Thoracic aorta (tissue), 2 donors: ENCODE data around the gene SYTL5. TPM values are rescaled to one million over a fixed set of nuclear protein-coding genes. Genes with fewer than 3 reads are reported as not detected.

Experiments used
- ATAC-seq: fragments of 150-250 bp; one replicate; pipeline ENCODE4 v1.8.0; 2017; ENCODE audit warnings: low read depth; ENCODE audit not compliant: insufficient number of reproducible peaks, low FRiP score
- DNase-seq: peaks from one replicate; pipeline ENCODE4 v3.0.0-alpha.2; 2020; ENCODE audit warnings: low spot score
- H3K27ac ChIP-seq, 2 donors: fragments of 200-600 bp; sonication (generic); 1 replicate in 1 of 2; 2 replicates in 1 of 2; pipeline ENCODE4 v1.5.1; 2016; ENCODE audit warnings: mild to moderate bottlenecking in 2 of 2, moderate library complexity in 2 of 2
- H3K27me3 ChIP-seq: fragments of 200-600 bp; sonication (generic); replicated peaks from 2 replicates; pipeline ENCODE4 v1.6.0; 2016; ENCODE audit warnings: mild to moderate bottlenecking; ENCODE audit not compliant: insufficient read depth
- H3K36me3 ChIP-seq: fragments of 200-600 bp; sonication (generic); one replicate; pipeline ENCODE4 v1.5.1; 2016
- H3K4me1 ChIP-seq, 2 donors: fragments of 200-600 bp; sonication (generic); 1 replicate in 1 of 2; 2 replicates in 1 of 2; pipeline versions ENCODE4 v1.5.1 to v1.6.0; 2016; ENCODE audit warnings: low read depth in 2 of 2, mild to moderate bottlenecking in 1 of 2; ENCODE audit not compliant: control insufficient read depth in 1 of 2
- H3K4me3 ChIP-seq: fragments of 200-600 bp; sonication (generic); 2 replicates; pipeline ENCODE4 v1.5.1; 2016; ENCODE audit warnings: mild to moderate bottlenecking
- H3K9me3 ChIP-seq: fragments of 200-600 bp; sonication (generic); 2 replicates; pipeline ENCODE4 v1.5.1; 2016
- total RNA-seq, 2 donors: library from RNA; depleted of rRNA; stranded (reverse); fragments of >200 nt; gene quantifications; one replicate each; pipeline versions ENCODE4 v1.1.0 to v1.2.3, GENCODE V29; 2016
- TF ChIP-seq, protein P1 (sequence below): fragments of 200-600 bp; sonication (generic); IDR thresholded peaks from one replicate; pipeline ENCODE4 v1.5.1; 2019; ENCODE audit warnings: antibody characterized with exemption

The SYTL5 gene
- total RNA-seq, 2 donors from 2014 or later: not detected

DNA sequence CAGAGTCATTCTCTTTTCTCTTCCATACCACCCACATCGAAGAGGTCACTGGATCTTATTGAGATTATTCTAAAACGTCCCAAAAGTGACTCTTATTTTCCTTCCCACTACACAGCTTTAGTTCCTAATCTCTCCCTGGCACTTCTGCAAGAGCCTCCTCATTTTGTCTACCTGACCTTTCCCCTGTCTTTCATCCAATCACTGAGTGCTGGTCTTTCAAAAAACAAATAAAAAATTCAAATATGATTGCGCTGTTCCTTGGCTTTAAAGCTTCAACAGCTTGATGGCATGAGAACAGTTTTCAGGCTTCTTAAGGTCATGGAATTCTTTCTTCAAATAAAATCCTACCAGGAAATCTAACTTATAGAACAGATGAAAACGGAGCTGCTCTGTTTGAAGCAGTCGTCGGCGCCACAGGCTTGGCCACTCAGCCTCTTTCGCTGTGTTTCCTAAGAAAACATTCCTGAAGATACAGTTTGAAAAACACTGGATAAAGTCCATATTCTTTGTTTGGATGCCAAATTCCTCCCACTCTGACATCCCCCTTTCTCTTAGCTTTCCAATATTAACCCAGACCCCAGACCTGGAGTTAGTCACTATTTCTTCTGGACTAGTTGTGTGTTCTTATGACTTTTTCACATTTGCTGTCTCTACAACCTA lies 12.5 kb downstream of the SYTL5 start:
- Histone ChIP-seq H3K4me1 (no peaks in the 10 kb centered on the region), H3K36me3 (no peaks in the 10 kb centered on the region), H3K4me3 (no peak overlapping the region), H3K27me3 (no peaks in the 10 kb centered on the region), H3K27ac (no peak overlapping the region), H3K9me3 (no peaks in the 10 kb centered on the region)
- TF ChIP-seq, protein P1, sequence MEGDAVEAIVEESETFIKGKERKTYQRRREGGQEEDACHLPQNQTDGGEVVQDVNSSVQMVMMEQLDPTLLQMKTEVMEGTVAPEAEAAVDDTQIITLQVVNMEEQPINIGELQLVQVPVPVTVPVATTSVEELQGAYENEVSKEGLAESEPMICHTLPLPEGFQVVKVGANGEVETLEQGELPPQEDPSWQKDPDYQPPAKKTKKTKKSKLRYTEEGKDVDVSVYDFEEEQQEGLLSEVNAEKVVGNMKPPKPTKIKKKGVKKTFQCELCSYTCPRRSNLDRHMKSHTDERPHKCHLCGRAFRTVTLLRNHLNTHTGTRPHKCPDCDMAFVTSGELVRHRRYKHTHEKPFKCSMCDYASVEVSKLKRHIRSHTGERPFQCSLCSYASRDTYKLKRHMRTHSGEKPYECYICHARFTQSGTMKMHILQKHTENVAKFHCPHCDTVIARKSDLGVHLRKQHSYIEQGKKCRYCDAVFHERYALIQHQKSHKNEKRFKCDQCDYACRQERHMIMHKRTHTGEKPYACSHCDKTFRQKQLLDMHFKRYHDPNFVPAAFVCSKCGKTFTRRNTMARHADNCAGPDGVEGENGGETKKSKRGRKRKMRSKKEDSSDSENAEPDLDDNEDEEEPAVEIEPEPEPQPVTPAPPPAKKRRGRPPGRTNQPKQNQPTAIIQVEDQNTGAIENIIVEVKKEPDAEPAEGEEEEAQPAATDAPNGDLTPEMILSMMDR: no peak
- DNase-seq (no peak), ATAC-seq (no peak)

GRCh38 chrX:38028300-38028699 lies 21.9 kb downstream of the SYTL5 start:
- no peaks in the 10 kb centered on the region for H3K36me3 ChIP-seq
- H3K27me3 ChIP-seq: no peaks in the 10 kb centered on the region
- H3K9me3 ChIP-seq: no peaks in the 10 kb centered on the region
- TF ChIP-seq, protein P1: no peak
- no peak for DNase-seq
- H3K4me3 ChIP-seq: no peak overlapping the region
- no peak overlapping the region for H3K27ac ChIP-seq
- ATAC-seq: no peak
- H3K4me1 ChIP-seq: no peaks in the 10 kb centered on the region

GRCh38 chrX:38036466-38036865 lies 30.1 kb downstream of the SYTL5 start:
- Histone ChIP-seq H3K4me3 (no peak overlapping the region), H3K9me3 (no peaks in the 10 kb centered on the region), H3K4me1 (no peaks in the 10 kb centered on the region), H3K36me3 (no peaks in the 10 kb centered on the region), H3K27me3 (no peaks in the 10 kb centered on the region), H3K27ac (no peak overlapping the region)
- TF ChIP-seq, protein P1: no peak
- DNase-seq: no peak
- no peak for ATAC-seq

GRCh38 chrX:38038501-38038900 lies 32.1 kb downstream of the SYTL5 start:
- DNase-seq: no peak
- TF ChIP-seq, protein P1: no peak
- H3K4me1 ChIP-seq: no peaks in the 10 kb centered on the region
- no peaks in the 10 kb centered on the region for H3K27me3 ChIP-seq
- no peaks in the 10 kb centered on the region for H3K9me3 ChIP-seq
- no peak for ATAC-seq
- no peak overlapping the region for H3K4me3 ChIP-seq
- H3K36me3 ChIP-seq: no peaks in the 10 kb centered on the region
- no peak overlapping the region for H3K27ac ChIP-seq

DNA sequence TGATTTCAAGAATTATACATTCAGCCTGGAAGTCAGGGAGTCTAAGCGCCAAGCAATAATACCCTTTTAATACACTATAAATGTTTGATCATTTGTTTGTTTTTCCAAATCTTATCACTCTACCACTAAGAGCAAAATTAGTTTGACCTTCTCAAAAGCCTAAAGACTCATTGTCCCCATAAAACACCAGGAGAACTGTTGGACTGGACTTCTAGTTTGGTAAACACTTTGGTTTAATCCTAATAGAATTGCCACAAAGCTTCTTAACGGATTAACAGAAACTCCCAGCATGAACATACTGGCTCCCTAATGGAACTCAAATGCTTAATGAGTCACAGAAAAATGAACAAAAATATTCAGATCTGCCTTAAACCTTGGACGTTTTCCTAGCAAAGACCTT lies 34.9 kb downstream of the SYTL5 start:
- no peaks in the 10 kb centered on the region for H3K36me3 ChIP-seq
- TF ChIP-seq, protein P1: no peak
- H3K9me3 ChIP-seq: no peaks in the 10 kb centered on the region
- no peak overlapping the region for H3K4me3 ChIP-seq
- no peaks in the 10 kb centered on the region for H3K4me1 ChIP-seq
- no peaks in the 10 kb centered on the region for H3K27me3 ChIP-seq
- DNase-seq: no peak
- ATAC-seq: no peak
- no peak overlapping the region for H3K27ac ChIP-seq
